Measurements from ENCODE around the gene MACROD2.

MACROD2 gene

GRCh38 chr20:16069389-16070010 is 2074.2 kb downstream of the MACROD2 start:
- no peak for DNase-seq (ENCODE audit: low read depth)

GRCh38 chr20:16072220-16072619 is 2076.9 kb downstream of the MACROD2 start:
- DNase-seq (ENCODE audit: low read depth) = no peak

- no peak for DNase-seq (ENCODE audit: low read depth)
These were observed 2083.0 kb downstream of the MACROD2 start for GRCh38 chr20:16078172-16078898.

GRCh38 chr20:16081421-16081820 is 2086.1 kb downstream of the MACROD2 start:
- no peak for DNase-seq (ENCODE audit: low read depth)

GRCh38 chr20:16082051-16082550 is 2086.8 kb downstream of the MACROD2 start:
- no peak for DNase-seq (ENCODE audit: low read depth)

- no peak for DNase-seq (ENCODE audit: low read depth)
These were observed 2088.4 kb downstream of the MACROD2 start for GRCh38 chr20:16083639-16084280.

GRCh38 chr20:16095226-16095625 is 2099.9 kb downstream of the MACROD2 start:
- DNase-seq (ENCODE audit: low read depth) = no peak

GRCh38 chr20:16096756-16097326 is 2101.5 kb downstream of the MACROD2 start:
- DNase-seq (ENCODE audit: low read depth) = no peak

- DNase-seq (ENCODE audit: low read depth) = no peak
These were observed 2102.5 kb downstream of the MACROD2 start for GRCh38 chr20:16097788-16098187.

- DNase-seq (ENCODE audit: low read depth) = no peak
These were observed 2103.7 kb downstream of the MACROD2 start for GRCh38 chr20:16098890-16099639.

GRCh38 chr20:16100111-16100510 is 2104.8 kb downstream of the MACROD2 start:
- DNase-seq (ENCODE audit: low read depth) = no peak

- DNase-seq (ENCODE audit: low read depth) = no peak
These were observed 2105.5 kb downstream of the MACROD2 start for GRCh38 chr20:16100767-16101166.

Measured in activated T-helper 1 cell treated with Interleukin-2 at 50 U/mL for 16 hours (primary cell).